HG02798 (cell line): Measurements from ENCODE around the gene C1QL2.

Experiments used
- ATAC-seq: cut with Tn5 transposase; IDR thresholded peaks from one replicate; pipeline ENCODE4 v1.9.1; 2021; ENCODE audit warnings: mild to moderate bottlenecking; ENCODE audit not compliant: unreplicated experiment, poor library complexity

The C1QL2 gene

GRCh38 chr2:119158563-119159347 lies at the start of gene C1QL2:
TSS of gene C1QL2 (minus strand) at chr2:119158751. CDS start at chr2:119158269, 482 bp downstream.
- no peak for ATAC-seq

- no peak for ATAC-seq
Measured at GRCh38 chr2:119207447-119207846, 48.9 kb upstream of the C1QL2 start.

- ATAC-seq: no peak
Measured at GRCh38 chr2:119206201-119206600, 47.6 kb upstream of the C1QL2 start.

GRCh38 chr2:119205001-119205706 lies 46.6 kb upstream of the C1QL2 start:
- no peak for ATAC-seq

GRCh38 chr2:119204525-119204924 lies 46.0 kb upstream of the C1QL2 start:
- no peak for ATAC-seq

- ATAC-seq: no peak
Measured at GRCh38 chr2:119202610-119203310, 44.2 kb upstream of the C1QL2 start.

- no peak for ATAC-seq
Measured at GRCh38 chr2:119201815-119202214, 43.3 kb upstream of the C1QL2 start.

- ATAC-seq: no peak
Measured at GRCh38 chr2:119198240-119198840, 39.8 kb upstream of the C1QL2 start.

- no peak for ATAC-seq
Measured at GRCh38 chr2:119197529-119198239, 39.1 kb upstream of the C1QL2 start.

GRCh38 chr2:119197126-119197405 lies 38.5 kb upstream of the C1QL2 start:
- no peak for ATAC-seq

- ATAC-seq: no peak
Measured at GRCh38 chr2:119196301-119197125, 38.0 kb upstream of the C1QL2 start.

- ATAC-seq: no peak
Measured at GRCh38 chr2:119195887-119196286, 37.3 kb upstream of the C1QL2 start.

- ATAC-seq: no peak
Measured at GRCh38 chr2:119195001-119195400, 36.5 kb upstream of the C1QL2 start.

GRCh38 chr2:119192893-119193292 lies 34.3 kb upstream of the C1QL2 start:
- no peak for ATAC-seq

GRCh38 chr2:119190321-119191111 lies 32.0 kb upstream of the C1QL2 start:
- ATAC-seq: peak; percentile 36

- ATAC-seq: no peak
Measured at GRCh38 chr2:119184512-119184911, 26.0 kb upstream of the C1QL2 start.

- ATAC-seq: no peak
Measured at GRCh38 chr2:119181791-119182445, 23.4 kb upstream of the C1QL2 start.

- ATAC-seq: no peak
Measured at GRCh38 chr2:119181391-119181790, 22.8 kb upstream of the C1QL2 start.
